Stimulated activated CD8-positive, alpha-beta memory T cell treated with anti-CD3 and anti-CD28 coated beads, Interleukin-15, amount 100 ng/mL, for 48 hours (primary cell): ENCODE results near the gene AGTRAP.
A peak's percentile ranks its signal among the peaks of the same experiment; 100 is the strongest.

Experiments
- DNase-seq, 2 donors: peaks; one replicate each; pipeline ENCODE4 v3.0.0-alpha.2; 2020; ENCODE audit warnings: low read depth in 2 of 2

AGTRAP gene

GRCh38 chr1:11761988-11762406 is 26.1 kb downstream of the AGTRAP start, which contains the start of gene C1orf167:
TSS of gene C1orf167 (plus strand) at chr1:11762193. CDS start at chr1:11764401, 2,208 bp downstream.
- DNase-seq = peak in 1 of 2 donors; percentile 17

- DNase-seq = no peak
Measured at GRCh38 chr1:11764115-11764514, 28.2 kb downstream of the AGTRAP start.

- DNase-seq = no peak
Measured at GRCh38 chr1:11764519-11764918, 28.6 kb downstream of the AGTRAP start.

- DNase-seq = no peak
Measured at GRCh38 chr1:11765661-11766428, 29.9 kb downstream of the AGTRAP start.

GRCh38 chr1:11766429-11766776 is 30.5 kb downstream of the AGTRAP start:
- DNase-seq = no peak

- DNase-seq = no peak
Measured at GRCh38 chr1:11767922-11768704, 32.2 kb downstream of the AGTRAP start.

GRCh38 chr1:11768821-11769220 is 32.9 kb downstream of the AGTRAP start:
- DNase-seq = no peak

GRCh38 chr1:11769274-11769673 is 33.3 kb downstream of the AGTRAP start:
- DNase-seq = no peak

- no peak for DNase-seq
Measured at GRCh38 chr1:11770011-11770410, 34.1 kb downstream of the AGTRAP start.

GRCh38 chr1:11771481-11772043 is 35.6 kb downstream of the AGTRAP start:
- no peak for DNase-seq

GRCh38 chr1:11772458-11772857 is 36.5 kb downstream of the AGTRAP start:
- DNase-seq = no peak

- DNase-seq = no peak
Measured at GRCh38 chr1:11774753-11775152, 38.8 kb downstream of the AGTRAP start.

- no peak for DNase-seq
Measured at GRCh38 chr1:11777658-11778322, 41.9 kb downstream of the AGTRAP start.

GRCh38 chr1:11778336-11778735 is 42.4 kb downstream of the AGTRAP start:
- no peak for DNase-seq

GRCh38 chr1:11778844-11779623 is 43.1 kb downstream of the AGTRAP start:
- DNase-seq = no peak

GRCh38 chr1:11779715-11780379 is 43.9 kb downstream of the AGTRAP start:
- DNase-seq = no peak

GRCh38 chr1:11780380-11781147 is 44.6 kb downstream of the AGTRAP start:
- no peak for DNase-seq

- no peak for DNase-seq
Measured at GRCh38 chr1:11781297-11781696, 45.4 kb downstream of the AGTRAP start.

- no peak for DNase-seq
Measured at GRCh38 chr1:11782127-11782708, 46.3 kb downstream of the AGTRAP start.

GRCh38 chr1:11783556-11783955 is 47.6 kb downstream of the AGTRAP start:
- no peak for DNase-seq
